Panc1 (cell line): ENCODE measurements around the gene PTPRCAP.

Experiments
- POLR2AphosphoS5 ChIP-seq: IDR thresholded peaks from 2 replicates; pipeline ENCODE4 v1.6.1; 2012; ENCODE audit warnings: mild to moderate bottlenecking, low read depth, low read length, moderate library complexity
- SIN3A ChIP-seq: IDR thresholded peaks from 2 replicates; pipeline ENCODE4 v1.6.1; 2012; ENCODE audit warnings: low read depth, mild to moderate bottlenecking, low read length, moderate library complexity, borderline replicate concordance; ENCODE audit not compliant: insufficient read depth
- TF ChIP-seq, protein P1 (sequence below): fragments of 450-650 bp; IDR thresholded peaks from 2 replicates; pipeline ENCODE4 v1.5.1; 2017; ENCODE audit warnings: mild to moderate bottlenecking

DNA sequence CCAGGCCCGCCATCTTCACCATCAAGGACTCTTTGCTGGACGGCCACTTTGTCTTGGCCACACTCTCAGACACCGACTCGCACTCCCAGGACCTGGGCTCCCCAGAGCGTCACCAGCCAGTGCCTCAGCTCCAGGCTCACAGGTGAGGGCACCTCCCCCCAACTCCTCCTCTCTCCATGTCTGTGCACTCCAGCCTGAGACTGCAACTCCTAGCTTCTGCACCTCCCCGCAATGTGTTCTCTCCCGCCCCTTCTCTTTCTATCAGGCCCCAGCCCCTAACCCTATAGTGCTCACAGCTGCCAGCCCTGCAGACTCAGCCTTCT is 41.3 kb downstream of the PTPRCAP start:
- TF ChIP-seq, protein P1, sequence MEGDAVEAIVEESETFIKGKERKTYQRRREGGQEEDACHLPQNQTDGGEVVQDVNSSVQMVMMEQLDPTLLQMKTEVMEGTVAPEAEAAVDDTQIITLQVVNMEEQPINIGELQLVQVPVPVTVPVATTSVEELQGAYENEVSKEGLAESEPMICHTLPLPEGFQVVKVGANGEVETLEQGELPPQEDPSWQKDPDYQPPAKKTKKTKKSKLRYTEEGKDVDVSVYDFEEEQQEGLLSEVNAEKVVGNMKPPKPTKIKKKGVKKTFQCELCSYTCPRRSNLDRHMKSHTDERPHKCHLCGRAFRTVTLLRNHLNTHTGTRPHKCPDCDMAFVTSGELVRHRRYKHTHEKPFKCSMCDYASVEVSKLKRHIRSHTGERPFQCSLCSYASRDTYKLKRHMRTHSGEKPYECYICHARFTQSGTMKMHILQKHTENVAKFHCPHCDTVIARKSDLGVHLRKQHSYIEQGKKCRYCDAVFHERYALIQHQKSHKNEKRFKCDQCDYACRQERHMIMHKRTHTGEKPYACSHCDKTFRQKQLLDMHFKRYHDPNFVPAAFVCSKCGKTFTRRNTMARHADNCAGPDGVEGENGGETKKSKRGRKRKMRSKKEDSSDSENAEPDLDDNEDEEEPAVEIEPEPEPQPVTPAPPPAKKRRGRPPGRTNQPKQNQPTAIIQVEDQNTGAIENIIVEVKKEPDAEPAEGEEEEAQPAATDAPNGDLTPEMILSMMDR, result no peak
- TF ChIP-seq POLR2AphosphoS5, result no peak
- no peak for TF ChIP-seq SIN3A
